HCT116 (cell line): ENCODE measurements around the gene RNF182. TPM values are rescaled to one million over a fixed set of nuclear protein-coding genes. Genes with fewer than 3 reads are reported as not detected.

Experiments
- ATAC-seq: fragments of 200-7000 bp; cut with Tn5 transposase; 2 replicates; pipeline ENCODE4 v1.9.1; 2020; ENCODE audit warnings: mild to moderate bottlenecking, moderate library complexity
- BruUV-seq: library from RNA; stranded (reverse); fragments of 400-500 nt; replicated peaks from 2 replicates; lab custom pipeline; 2021; lab: Mats Ljungman, UMichigan
- CTCF ChIA-PET: fragments of 300-600 bp; sonication (Branson Sonifier 250); formaldehyde crosslinking; loops from one replicate; lab custom pipeline; 2021; ENCODE audit warnings: antibody characterized with exemption; lab: Charles Lee
- POLR2A ChIA-PET: fragments of 300-600, 350-600 bp; sonication (Branson Sonifier 250); formaldehyde crosslinking; loops from one replicate; lab custom pipeline; 2021; ENCODE audit warnings: antibody characterized with exemption; lab: Charles Lee
- RAD21 ChIA-PET, 2 experiments: fragments of 300-600 bp; sonication (Branson Sonifier 250); formaldehyde crosslinking; loops; one replicate each; lab custom pipeline; 2023; ENCODE audit warnings: low total read pairs in 2 of 2; ENCODE audit not compliant: uncharacterized antibody in 2 of 2, unreplicated experiment in 2 of 2, low non-redundant PET in 1 of 2; lab: Charles Lee
- DNase-seq: peaks from one replicate; pipeline ENCODE4 v3.0.0-alpha.2; 2010; ENCODE audit warnings: low read depth, low spot score
- H2AFZ ChIP-seq: fragments of 200-600 bp; shearing (Covaris generic), sonication (generic); 2 replicates; pipeline ENCODE4 v1.6.1; 2017; ENCODE audit warnings: low read depth, mixed run types, mixed read lengths, antibody characterized with exemption, low read length; ENCODE audit not compliant: poor library complexity, severe bottlenecking
- H3K27ac ChIP-seq: 2 replicates; pipeline ENCODE4 v1.5.1; 2012; ENCODE audit warnings: low read depth, low read length
- H3K27me3 ChIP-seq: fragments of 200-600 bp; sonication (generic); 2 replicates; pipeline ENCODE4 v1.6.1; 2016; ENCODE audit warnings: mixed run types, low read length, mixed read lengths; ENCODE audit not compliant: insufficient read depth
- H3K36me3 ChIP-seq, 2 experiments: fragments of 200-500 bp in 1 of 2; fragments of 200-600 bp in 1 of 2; sonication (Bioruptor generic) in 1 of 2; sonication (generic) in 1 of 2; 2 replicates each; pipeline versions ENCODE4 v1.5.1 to v1.6.1; 2014 to 2016; ENCODE audit warnings: low read length in 2 of 2, inconsistent platforms in 1 of 2, mixed read lengths in 1 of 2, mixed run types in 1 of 2; ENCODE audit not compliant: insufficient read depth in 2 of 2, control insufficient read depth in 1 of 2
- H3K4me1 ChIP-seq, 2 experiments: fragments of 200-600 bp in 1 of 2; sonication (generic) in 1 of 2; 2 replicates each; pipeline versions ENCODE4 v1.5.1 to v1.6.1; 2012 to 2017; ENCODE audit warnings: low read length in 2 of 2, inconsistent platforms in 1 of 2, mild to moderate bottlenecking in 1 of 2, mixed read lengths in 1 of 2, mixed run types in 1 of 2, moderate library complexity in 1 of 2; ENCODE audit not compliant: insufficient read depth in 2 of 2, control insufficient read depth in 1 of 2
- H3K4me2 ChIP-seq: fragments of 200-600 bp; sonication (generic); 2 replicates; pipeline ENCODE4 v1.6.1; 2017; ENCODE audit warnings: mixed run types, low read length, mixed read lengths
- H3K4me3 ChIP-seq, 2 experiments: fragments of 200-600 bp in 1 of 2; sonication (generic) in 1 of 2; replicated peaks in 1 of 2; 2 replicates each; pipeline ENCODE4 v1.5.1; 2011 to 2016; ENCODE audit warnings: low read length in 2 of 2, control low read depth in 1 of 2, low read depth in 1 of 2, mild to moderate bottlenecking in 1 of 2, mixed read lengths in 1 of 2, mixed run types in 1 of 2
- H3K79me2 ChIP-seq: fragments of 200-600 bp; sonication (generic); 2 replicates; pipeline ENCODE4 v1.6.1; 2017; ENCODE audit warnings: mild to moderate bottlenecking, mixed run types, low read length, moderate library complexity, mixed read lengths; ENCODE audit not compliant: insufficient read depth
- H3K9ac ChIP-seq: fragments of 200-600 bp; sonication (generic); 2 replicates; pipeline ENCODE4 v1.6.1; 2016; ENCODE audit warnings: low read length, mixed read lengths
- H3K9me2 ChIP-seq: fragments of 200-600 bp; sonication (generic), shearing (Covaris generic); 2 replicates; pipeline ENCODE4 v1.6.1; 2017; ENCODE audit warnings: mixed run types, mild to moderate bottlenecking, moderate library complexity; ENCODE audit not compliant: insufficient read depth
- H3K9me3 ChIP-seq, 2 experiments: fragments of 200-500 bp in 1 of 2; fragments of 200-600 bp in 1 of 2; sonication (Bioruptor generic) in 1 of 2; sonication (generic) in 1 of 2; 2 replicates each; pipeline ENCODE4 v1.6.1; 2014 to 2017; ENCODE audit warnings: low read length in 2 of 2, mixed read lengths in 2 of 2, inconsistent platforms in 1 of 2, low read depth in 1 of 2, mild to moderate bottlenecking in 1 of 2, mixed run types in 1 of 2, moderate library complexity in 1 of 2; ENCODE audit not compliant: control insufficient read depth in 1 of 2, insufficient read depth in 1 of 2
- H4K20me1 ChIP-seq: fragments of 200-600 bp; sonication (generic), shearing (Covaris generic); 2 replicates; pipeline ENCODE4 v1.6.1; 2017; ENCODE audit warnings: mixed run types, mild to moderate bottlenecking, moderate library complexity; ENCODE audit not compliant: insufficient read depth
- ATF3 ChIP-seq: IDR thresholded peaks from 2 replicates; pipeline ENCODE4 v1.6.1; 2012
- CBX3 ChIP-seq: IDR thresholded peaks from 2 replicates; pipeline ENCODE4 v1.6.1; 2012; ENCODE audit warnings: low read depth
- CEBPB ChIP-seq: IDR thresholded peaks from 2 replicates; pipeline ENCODE4 v1.6.1; 2012; ENCODE audit warnings: low read depth
- CTCF ChIP-seq, 3 experiments: fragments of 200-600 bp in 1 of 3; sonication (generic) in 1 of 3; IDR thresholded peaks in 2 of 3; conservative IDR thresholded peaks in 1 of 3; 2 replicates each; pipeline ENCODE4 v1.5.1; 2012 to 2017; ENCODE audit warnings: low read depth in 2 of 3, low read length in 2 of 3, antibody characterized with exemption in 1 of 3, borderline replicate concordance in 1 of 3, control low read depth in 1 of 3, mild to moderate bottlenecking in 1 of 3, mixed read lengths in 1 of 3, mixed run types in 1 of 3, moderate library complexity in 1 of 3; ENCODE audit not compliant: insufficient read depth in 1 of 3
- EGR1 ChIP-seq: IDR thresholded peaks from 2 replicates; pipeline ENCODE4 v1.6.1; 2012; ENCODE audit warnings: low read depth
- EZH2phosphoT487 ChIP-seq: fragments of 200-600 bp; IDR thresholded peaks from 2 replicates; pipeline ENCODE4 v1.6.1; 2018; ENCODE audit warnings: antibody characterized with exemption, borderline replicate concordance
- FOSL1 ChIP-seq: IDR thresholded peaks from 2 replicates; pipeline ENCODE4 v1.6.1; 2012; ENCODE audit warnings: low read depth
- JUND ChIP-seq: IDR thresholded peaks from 2 replicates; pipeline ENCODE4 v1.6.1; 2012
- MAX ChIP-seq: IDR thresholded peaks from 2 replicates; pipeline ENCODE4 v1.6.1; 2012
- POLR2A ChIP-seq: IDR thresholded peaks from 2 replicates; pipeline ENCODE4 v1.7.0; 2011; ENCODE audit warnings: borderline replicate concordance; ENCODE audit not compliant: insufficient read depth, insufficient read length; ENCODE audit errors: extremely low read depth
- POLR2AphosphoS5 ChIP-seq: IDR thresholded peaks from 2 replicates; pipeline ENCODE4 v1.6.1; 2011; ENCODE audit warnings: mild to moderate bottlenecking, low read depth, low read length, moderate library complexity
- RAD21 ChIP-seq: IDR thresholded peaks from 2 replicates; pipeline ENCODE4 v1.6.1; 2012; ENCODE audit warnings: low read depth, mild to moderate bottlenecking
- REST ChIP-seq: IDR thresholded peaks from 2 replicates; pipeline ENCODE4 v1.6.1; 2012; ENCODE audit warnings: low read depth
- SP1 ChIP-seq: IDR thresholded peaks from 2 replicates; pipeline ENCODE4 v1.6.1; 2012; ENCODE audit warnings: low read depth
- SRF ChIP-seq: IDR thresholded peaks from 2 replicates; pipeline ENCODE4 v1.6.1; 2012; ENCODE audit warnings: low read depth
- YY1 ChIP-seq: IDR thresholded peaks from 2 replicates; pipeline ENCODE4 v1.6.1; 2011; ENCODE audit warnings: low read length, low read depth, moderate library complexity, mild to moderate bottlenecking; ENCODE audit not compliant: insufficient replicate concordance; ENCODE audit errors: extremely low read depth
- ZBTB33 ChIP-seq: IDR thresholded peaks from 2 replicates; pipeline ENCODE4 v1.6.1; 2011; ENCODE audit warnings: mild to moderate bottlenecking, low read length, moderate library complexity; ENCODE audit not compliant: insufficient replicate concordance; ENCODE audit errors: extremely low read depth
- ZFX ChIP-seq: fragments of 450-650 bp; IDR thresholded peaks from 2 replicates; pipeline ENCODE4 v1.6.1; 2017
- ZNF274 ChIP-seq: fragments of 200-500 bp; sonication (Bioruptor generic); IDR thresholded peaks from 2 replicates; pipeline ENCODE4 v1.6.1; 2014; ENCODE audit warnings: mild to moderate bottlenecking, low read depth, low read length, inconsistent platforms
- intact Hi-C: fragments of 100-400 bp; cut with micrococcal nuclease; formaldehyde crosslinking; loops from 2 replicates; pipeline ENCODE4 v1.10.0; 2022
- total RNA-seq: library from RNA; stranded (reverse); gene quantifications from one replicate; pipeline ENCODE4 v1.2.1, GENCODE V29; 2021; ENCODE audit not compliant: unreplicated experiment

RNF182 gene
- total RNA-seq, 1 experiment from 2014 or later, result 6.5 TPM

- intact Hi-C loops, result no loop called here
- ChIA-PET POLR2A (no interaction called here), RAD21 (no interaction called here)
- no peak overlapping the region for H3K4me2 ChIP-seq
- no peaks in the 10 kb centered on the region for H3K36me3 ChIP-seq
- H4K20me1 ChIP-seq, result no peaks in the 10 kb centered on the region
- TF ChIP-seq FOSL1, result no peak
- no peak for TF ChIP-seq ZFX
- TF ChIP-seq ATF3, result no peak
- no peak for TF ChIP-seq MAX
- TF ChIP-seq CTCF (IDR thresholded peaks at IDR 0.05 in 2 of 3, conservative IDR thresholded peaks at IDR 0.05 in 1 of 3; ENCODE audit: borderline replicate concordance in 1 of 3, insufficient read depth in 1 of 3, low read depth in 2 of 3, low read length in 2 of 3), result no peak
- no peak for TF ChIP-seq SP1
- no peak for TF ChIP-seq POLR2A
- TF ChIP-seq RAD21, result no peak
- no peak for TF ChIP-seq CEBPB
- TF ChIP-seq YY1, result no peak
- TF ChIP-seq ZNF274, result no peak
- no peak for TF ChIP-seq CBX3
- TF ChIP-seq POLR2AphosphoS5, result no peak
- TF ChIP-seq REST, result no peak
- no peak for TF ChIP-seq ZBTB33
- no peak for TF ChIP-seq JUND
- TF ChIP-seq SRF, result no peak
- no peak for TF ChIP-seq EZH2phosphoT487
- TF ChIP-seq EGR1, result no peak
- TF ChIP-seq, all 23 proteins: peak for 0
- Histone ChIP-seq H3K4me3 (no peak overlapping the region), H3K27ac (no peak overlapping the region), H3K9ac (no peak overlapping the region), H3K9me2 (no peaks in the 10 kb centered on the region; the same call in 1 of the 2 replicates), H2AFZ (no peak overlapping the region), H3K79me2 (no peaks in the 10 kb centered on the region), H3K4me1 (peaks cover 0 to 19% of the 10 kb centered on the region in 2 experiments; a peak in 3 of 4 replicates), H3K27me3 (no peaks in the 10 kb centered on the region), H3K9me3 (no peaks in the 10 kb centered on the region)
- CTCF ChIA-PET, result no interaction called here
- no TSS peak for BruUV-seq
- DNase-seq (no peak), ATAC-seq (no peak)
Observed at GRCh38 chr6:13990796-13991195, 66.0 kb downstream of the RNF182 start.
